CD4-positive, alpha-beta memory T cell (primary cell): ENCODE data around the gene DGCR8. TPM values are rescaled to one million over a fixed set of nuclear protein-coding genes. Genes with fewer than 3 reads are reported as not detected.

Experiments used
- CTCF ChIA-PET: fragments of 350-600 bp; sonication (Branson Sonifier 250); formaldehyde crosslinking; loops from one replicate; lab custom pipeline; 2021; ENCODE audit warnings: inconsistent platforms; ENCODE audit not compliant: partially characterized antibody; lab: Charles Lee
- POLR2A ChIA-PET: fragments of 350-600 bp; sonication (Branson Sonifier 250); formaldehyde crosslinking; loops from one replicate; lab custom pipeline; 2021; ENCODE audit not compliant: partially characterized antibody; lab: Charles Lee
- DNase-seq, 5 donors: peaks; one replicate each; pipeline versions ENCODE4 v3.0.0 to v3.0.0-alpha.2; 2020 to 2022; ENCODE audit warnings: mixed read lengths in 1 of 5
- H3K27ac ChIP-seq: one replicate; pipeline ENCODE4 v1.7.0; 2013; ENCODE audit warnings: low read depth, low read length
- H3K27me3 ChIP-seq: 2 replicates; pipeline ENCODE4 v1.7.0; 2013; ENCODE audit warnings: mild to moderate bottlenecking, low read length, moderate library complexity; ENCODE audit not compliant: insufficient read depth
- H3K36me3 ChIP-seq: 2 replicates; pipeline ENCODE4 v1.7.0; 2013; ENCODE audit warnings: mild to moderate bottlenecking, low read length, moderate library complexity; ENCODE audit not compliant: insufficient read depth
- H3K4me1 ChIP-seq: 2 replicates; pipeline ENCODE4 v1.7.0; 2013; ENCODE audit warnings: mild to moderate bottlenecking, low read length, moderate library complexity; ENCODE audit not compliant: insufficient read depth
- H3K4me3 ChIP-seq, 2 donors: one replicate each; pipeline ENCODE4 v1.7.0; 2013; ENCODE audit warnings: low read length in 2 of 2, mild to moderate bottlenecking in 1 of 2
- H3K9me3 ChIP-seq, 2 donors: one replicate each; pipeline ENCODE4 v1.7.0; 2013; ENCODE audit warnings: low read length in 2 of 2, control low read depth in 1 of 2; ENCODE audit not compliant: control insufficient read depth in 1 of 2
- H3K27ac Mint-ChIP-seq, 7 donors: one replicate each; pipeline ENCODE4 v1.8.0; 2020 to 2021; ENCODE audit warnings: mixed read lengths in 7 of 7, mild to moderate bottlenecking in 6 of 7, inconsistent platforms in 3 of 7, moderate library complexity in 3 of 7
- H3K27me3 Mint-ChIP-seq, 2 donors: one replicate each; pipeline ENCODE4 v1.8.0; 2020 to 2021; ENCODE audit warnings: mixed read lengths in 2 of 2
- H3K36me3 Mint-ChIP-seq, 2 donors: one replicate each; pipeline ENCODE4 v1.8.0; 2020 to 2021; ENCODE audit warnings: mixed read lengths in 2 of 2, inconsistent platforms in 1 of 2, mild to moderate bottlenecking in 1 of 2
- H3K4me1 Mint-ChIP-seq, 4 donors: one replicate each; pipeline ENCODE4 v1.8.0; 2020 to 2021; ENCODE audit warnings: mixed read lengths in 4 of 4, mild to moderate bottlenecking in 1 of 4
- H3K4me3 Mint-ChIP-seq, 8 donors: one replicate each; pipeline ENCODE4 v1.8.0; 2020 to 2021; ENCODE audit warnings: mixed read lengths in 8 of 8, mild to moderate bottlenecking in 7 of 8, moderate library complexity in 6 of 8, inconsistent platforms in 3 of 8
- H3K9me3 Mint-ChIP-seq, 8 donors: one replicate each; pipeline ENCODE4 v1.8.0; 2020 to 2021; ENCODE audit warnings: mixed read lengths in 8 of 8, mild to moderate bottlenecking in 5 of 8, inconsistent platforms in 3 of 8, moderate library complexity in 1 of 8
- intact Hi-C: fragments of 100-400 bp; cut with micrococcal nuclease; formaldehyde crosslinking; loops from one replicate; pipeline ENCODE4 v1.15.1; 2023
- polyA plus RNA-seq, 2 donors: library from polyadenylated mRNA; unstranded; fragments of 300-500 nt; fragmentation: Illumina TruSeq; gene quantifications; one replicate each; pipeline ENCODE4 v1.2.3, GENCODE V29; 2021
- total RNA-seq, 2 experiments: library from RNA; stranded (reverse); gene quantifications; one replicate each; pipeline ENCODE4 v1.2.3, GENCODE V29; 2021

The DGCR8 gene
- total and polyA plus RNA-seq, 4 experiments from 2014 or later = 2.2 to 48.2 (median 26.3) TPM

- intact Hi-C loops = no loop called here
- Histone ChIP-seq H3K4me3 (no peak overlapping the region), H3K27ac (no peak overlapping the region), H3K27me3 (no peaks in the 10 kb centered on the region), H3K4me1 (peaks cover 30% of the 10 kb centered on the region), H3K9me3 (no peaks in the 10 kb centered on the region), H3K36me3 (peaks cover 49% of the 10 kb centered on the region)
- Mint-ChIP-seq H3K4me1 (peaks cover 24 to 48% (median 34%) of the 10 kb centered on the region in 4 donors), H3K27me3 (no peaks in the 10 kb centered on the region), H3K27ac (peak overlapping the region; percentile 25 to 98 (median 94)), H3K9me3 (no peaks in the 10 kb centered on the region), H3K36me3 (peaks cover 14 to 53% of the 10 kb centered on the region in 2 donors), H3K4me3 (peak overlapping the region in 1 of 8 donors; percentile 19)
- DNase-seq = peak in 1 of 5 donors; percentile 23
- ChIA-PET POLR2A (interaction anchor here (0.6 to 1.2 kb wide), 4 partner anchors 16 to 81 kb away, joined by 3 to 7 read pairs (median 4); partner anchors contain the start of gene TRMT2A), CTCF (interaction anchor here (2.3 kb wide), 1 partner anchor 19 kb away, joined by 7 read pairs; no protein-coding TSS in a partner anchor)
Measured at GRCh38 chr22:20101638-20102037, 21.6 kb downstream of the DGCR8 start.

DNA sequence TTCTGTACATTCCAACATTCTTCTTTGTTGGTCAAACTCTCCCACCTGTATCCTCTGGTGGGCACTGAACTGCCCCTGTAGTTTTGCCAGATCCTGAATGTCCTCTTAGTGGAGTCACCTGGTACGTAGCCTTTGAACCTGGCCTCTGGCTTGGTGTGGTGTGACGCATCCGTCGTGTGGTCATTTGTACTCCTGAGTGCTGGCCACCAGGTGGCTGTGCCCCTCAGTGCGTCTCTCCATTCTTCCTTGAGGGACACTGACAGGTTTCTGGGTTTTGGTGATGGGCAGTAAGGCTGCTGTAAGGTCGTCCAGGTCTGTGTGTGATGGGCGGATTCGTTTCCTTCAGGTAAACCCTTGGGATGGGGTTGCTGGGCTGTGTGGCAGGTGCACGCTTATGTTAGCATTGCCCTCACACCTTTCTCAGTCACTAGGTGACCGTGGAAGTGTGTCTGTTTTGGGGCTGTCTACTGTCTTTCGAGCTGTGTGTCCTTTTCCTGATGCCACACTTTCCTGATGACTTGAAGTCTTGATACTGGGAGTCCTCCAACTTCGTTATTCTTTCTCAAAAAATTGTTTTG is 22.3 kb downstream of the DGCR8 start:
- Mint-ChIP-seq H3K9me3 (no peaks in the 10 kb centered on the region), H3K27me3 (no peaks in the 10 kb centered on the region), H3K4me1 (peaks cover 24 to 43% (median 34%) of the 10 kb centered on the region in 4 donors), H3K27ac (peak overlapping the region; percentile 8 to 98 (median 84)), H3K4me3 (peak overlapping the region in 1 of 8 donors; percentile 35), H3K36me3 (peaks cover 9 to 50% of the 10 kb centered on the region in 2 donors)
- intact Hi-C loops = no loop called here
- POLR2A ChIA-PET = no interaction called here
- no peak overlapping the region for H3K27ac ChIP-seq
- CTCF ChIA-PET = no interaction called here
- H3K27me3 ChIP-seq = no peaks in the 10 kb centered on the region
- DNase-seq = no peak
- H3K9me3 ChIP-seq = no peaks in the 10 kb centered on the region
- no peak overlapping the region for H3K4me3 ChIP-seq
- H3K4me1 ChIP-seq = peaks cover 30% of the 10 kb centered on the region
- peaks cover 49% of the 10 kb centered on the region for H3K36me3 ChIP-seq

GRCh38 chr22:20105456-20106204 is 25.6 kb downstream of the DGCR8 start:
- intact Hi-C loops = no loop called here
- no peak overlapping the region for H3K4me3 ChIP-seq
- H3K9me3 ChIP-seq = no peaks in the 10 kb centered on the region
- Mint-ChIP-seq H3K4me1 (peaks cover 3 to 13% (median 10%) of the 10 kb centered on the region in 4 donors), H3K36me3 (peaks cover 3 to 54% of the 10 kb centered on the region in 2 donors), H3K4me3 (no peak overlapping the region), H3K27ac (peak overlapping the region in 1 of 7 donors; percentile 70), H3K9me3 (no peaks in the 10 kb centered on the region), H3K27me3 (no peaks in the 10 kb centered on the region)
- peaks cover 59% of the 10 kb centered on the region for H3K36me3 ChIP-seq
- ChIA-PET CTCF (no interaction called here), POLR2A (interaction anchor here (1.0 kb wide), 1 partner anchor 11 kb away, joined by 3 read pairs; the partner anchor contains the start of genes RANBP1 and TRMT2A)
- H3K4me1 ChIP-seq = peaks cover 5% of the 10 kb centered on the region
- peak in 1 of 5 donors; percentile 19 for DNase-seq
- no peak overlapping the region for H3K27ac ChIP-seq
- H3K27me3 ChIP-seq = no peaks in the 10 kb centered on the region

DNA sequence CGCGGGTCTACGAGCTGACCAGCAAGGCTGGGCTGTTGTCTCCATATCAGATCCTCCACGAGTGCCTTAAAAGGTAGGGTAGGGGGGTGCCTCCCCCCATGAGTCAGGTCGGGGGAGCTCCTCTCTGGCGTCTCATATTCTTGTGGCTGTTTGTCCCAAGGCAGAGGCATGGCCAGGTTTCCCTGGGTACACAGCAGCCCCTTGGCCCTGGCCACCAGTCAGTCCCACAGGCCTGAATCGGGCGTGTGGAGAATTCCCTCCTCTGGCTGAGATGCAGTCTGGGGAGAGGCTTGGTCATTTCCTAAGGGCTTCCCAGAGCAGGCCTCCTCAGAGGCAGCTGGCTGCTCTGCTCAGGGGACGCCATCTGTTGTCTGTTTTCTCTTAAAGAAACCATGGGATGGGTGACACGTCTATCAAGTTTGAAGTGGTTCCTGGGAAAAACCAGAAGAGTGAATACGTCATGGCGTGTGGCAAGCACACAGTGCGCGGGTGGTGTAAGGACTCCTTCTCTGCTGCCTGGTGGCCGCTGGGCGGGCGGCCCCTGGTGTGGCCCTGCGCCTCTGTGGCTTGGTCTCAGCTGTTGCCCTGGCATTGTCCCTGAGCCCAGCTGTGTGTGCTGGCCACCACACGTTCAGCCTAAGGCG is 26.3 kb downstream of the DGCR8 start:
- Histone ChIP-seq H3K9me3 (no peaks in the 10 kb centered on the region), H3K4me1 (no peaks in the 10 kb centered on the region), H3K27ac (no peak overlapping the region), H3K4me3 (no peak overlapping the region), H3K27me3 (no peaks in the 10 kb centered on the region), H3K36me3 (peaks cover 64% of the 10 kb centered on the region)
- Mint-ChIP-seq H3K4me3 (no peak overlapping the region), H3K27me3 (no peaks in the 10 kb centered on the region), H3K36me3 (peaks cover 3 to 57% of the 10 kb centered on the region in 2 donors), H3K27ac (no peak overlapping the region), H3K4me1 (peaks cover 2 to 8% (median 6%) of the 10 kb centered on the region in 4 donors), H3K9me3 (no peaks in the 10 kb centered on the region)
- intact Hi-C loops = no loop called here
- POLR2A ChIA-PET = no interaction called here
- DNase-seq = peak in 1 of 5 donors; percentile 28
- CTCF ChIA-PET = no interaction called here

DNA sequence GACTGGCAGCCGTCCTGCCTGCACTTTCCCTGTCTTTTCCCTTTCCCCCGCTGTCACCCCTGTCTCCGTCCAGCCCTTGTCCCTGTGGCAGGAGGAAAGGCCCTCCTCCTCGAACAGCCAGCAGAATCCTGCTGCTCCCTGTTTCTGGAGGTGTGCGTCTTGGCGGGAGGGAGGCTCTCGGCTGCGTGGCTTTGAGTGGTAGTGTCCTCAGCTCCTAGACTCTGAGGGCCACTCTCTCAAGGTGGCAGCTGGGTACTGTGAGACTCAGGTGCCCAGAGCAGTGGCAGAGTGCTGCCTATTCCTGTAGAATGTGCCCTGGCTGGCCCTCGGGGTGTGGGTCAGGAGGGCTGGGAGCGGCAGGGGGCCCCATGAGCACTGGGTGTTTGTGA is 26.8 kb downstream of the DGCR8 start:
- intact Hi-C loops = no loop called here

GRCh38 chr22:20107471-20107901 is 27.4 kb downstream of the DGCR8 start:
- peak in 1 of 5 donors; percentile 6 for DNase-seq
- no peaks in the 10 kb centered on the region for H3K27me3 ChIP-seq
- peaks cover 3 to 61% of the 10 kb centered on the region in 2 donors for H3K36me3 Mint-ChIP-seq
- H3K27me3 Mint-ChIP-seq = no peaks in the 10 kb centered on the region
- intact Hi-C loops = no loop called here
- ChIA-PET CTCF (interaction anchor here (0.6 to 0.8 kb wide), 2 partner anchors 159 to 413 kb away, joined by 3 read pairs; no protein-coding TSS in a partner anchor), POLR2A (interaction anchor here (0.9 kb wide), 1 partner anchor 10 kb away, joined by 5 read pairs; the partner anchor contains the start of gene TRMT2A)
- H3K36me3 ChIP-seq = peaks cover 62% of the 10 kb centered on the region
- H3K9me3 Mint-ChIP-seq = no peaks in the 10 kb centered on the region
- H3K4me1 ChIP-seq = peaks cover 3% of the 10 kb centered on the region
- H3K27ac Mint-ChIP-seq = peak overlapping the region in 2 of 7 donors; percentile 48 to 69
- H3K4me3 ChIP-seq = no peak overlapping the region
- H3K4me3 Mint-ChIP-seq = no peak overlapping the region
- no peaks in the 10 kb centered on the region for H3K9me3 ChIP-seq
- no peak overlapping the region for H3K27ac ChIP-seq
- H3K4me1 Mint-ChIP-seq = peaks cover 1 to 6% (median 4%) of the 10 kb centered on the region in 4 donors

More for the DNA sequence above, 26.8 kb downstream of the DGCR8 start:
- Mint-ChIP-seq H3K4me1 (peaks cover 3 to 10% (median 7%) of the 10 kb centered on the region in 4 donors), H3K9me3 (no peaks in the 10 kb centered on the region), H3K27me3 (no peaks in the 10 kb centered on the region), H3K36me3 (peaks cover 3 to 59% of the 10 kb centered on the region in 2 donors), H3K27ac (peak overlapping the region in 2 of 7 donors; percentile 53 to 55), H3K4me3 (no peak overlapping the region)
- no peak overlapping the region for H3K4me3 ChIP-seq
- H3K27ac ChIP-seq = no peak overlapping the region
- ChIA-PET CTCF (interaction anchor here (0.8 kb wide), 1 partner anchor 159 kb away, joined by 3 read pairs; no protein-coding TSS in a partner anchor), POLR2A (no interaction called here)
- peak in 1 of 5 donors; percentile 15 for DNase-seq
- no peaks in the 10 kb centered on the region for H3K9me3 ChIP-seq
- H3K36me3 ChIP-seq = peaks cover 64% of the 10 kb centered on the region
- no peaks in the 10 kb centered on the region for H3K4me1 ChIP-seq
- no peaks in the 10 kb centered on the region for H3K27me3 ChIP-seq
